Keratinocyte (primary cell): ENCODE measurements around the gene CCDC63. TPM values are rescaled to one million over a fixed set of nuclear protein-coding genes. Genes with fewer than 3 reads are reported as not detected.

ENCODE experiments used
- DNase-seq: peaks from one replicate; pipeline ENCODE4 v3.0.0-alpha.2; 2011; ENCODE audit warnings: low read depth, missing footprints, low spot score
- FAIRE-seq: peaks from 2 replicates; lab custom pipeline; 2011; peaks lifted over from hg19 to GRCh38; lab: Jason Lieb, UNC
- H2AFZ ChIP-seq: 2 replicates; pipeline ENCODE4 v1.6.0; 2012; ENCODE audit warnings: low read length, control low read depth, inconsistent platforms; ENCODE audit not compliant: control insufficient read depth
- H3K27ac ChIP-seq: 2 replicates; pipeline ENCODE4 v1.5.1; 2011; ENCODE audit warnings: low read length; ENCODE audit not compliant: control insufficient read depth, insufficient read depth
- H3K27me3 ChIP-seq: 3 replicates; pipeline ENCODE4 v1.6.0; 2011; ENCODE audit warnings: low read length; ENCODE audit not compliant: control insufficient read depth, insufficient read depth; ENCODE audit errors: extremely low read depth
- H3K36me3 ChIP-seq, 2 experiments: 2 replicates in 1 of 2; 3 replicates in 1 of 2; pipeline ENCODE4 v1.5.1; 2011; ENCODE audit warnings: low read length in 2 of 2, mild to moderate bottlenecking in 1 of 2; ENCODE audit not compliant: control insufficient read depth in 2 of 2, insufficient read depth in 2 of 2; ENCODE audit errors: extremely low read depth in 1 of 2
- H3K4me1 ChIP-seq: 3 replicates; pipeline ENCODE4 v1.5.1; 2011; ENCODE audit warnings: low read length; ENCODE audit not compliant: control insufficient read depth, insufficient read depth; ENCODE audit errors: extremely low read depth
- H3K4me2 ChIP-seq: 3 replicates; pipeline ENCODE4 v1.6.0; 2011; ENCODE audit warnings: low read depth, low read length; ENCODE audit not compliant: control insufficient read depth, insufficient read depth; ENCODE audit errors: extremely low read depth
- H3K4me3 ChIP-seq, 3 experiments: fragments of 200-600 bp in 1 of 3; sonication (generic) in 1 of 3; 2 replicates in 2 of 3; 3 replicates in 1 of 3; pipeline ENCODE4 v1.5.1; 2011 to 2016; ENCODE audit warnings: low read length in 3 of 3, mild to moderate bottlenecking in 3 of 3, control low read depth in 2 of 3, inconsistent platforms in 1 of 3, low read depth in 1 of 3, mixed read lengths in 1 of 3, mixed run types in 1 of 3, moderate library complexity in 1 of 3; ENCODE audit not compliant: control insufficient read depth in 2 of 3, insufficient read depth in 2 of 3; ENCODE audit errors: extremely low read depth in 1 of 3
- H3K79me2 ChIP-seq: 2 replicates; pipeline ENCODE4 v1.6.0; 2012; ENCODE audit warnings: low read length; ENCODE audit not compliant: control insufficient read depth, insufficient read depth
- H3K9ac ChIP-seq: 3 replicates; pipeline ENCODE4 v1.6.0; 2011; ENCODE audit warnings: low read length; ENCODE audit not compliant: control insufficient read depth, insufficient read depth; ENCODE audit errors: extremely low read depth
- H3K9me1 ChIP-seq: 3 replicates; pipeline ENCODE4 v1.6.0; 2011; ENCODE audit warnings: low read length; ENCODE audit not compliant: control insufficient read depth, insufficient read depth; ENCODE audit errors: extremely low read depth
- H3K9me3 ChIP-seq: 2 replicates; pipeline ENCODE4 v1.5.1; 2012; ENCODE audit warnings: low read depth, low read length; ENCODE audit not compliant: control insufficient read depth
- H4K20me1 ChIP-seq: 3 replicates; pipeline ENCODE4 v1.6.0; 2011; ENCODE audit warnings: low read length; ENCODE audit not compliant: control insufficient read depth, insufficient read depth; ENCODE audit errors: extremely low read depth
- EZH2 ChIP-seq: IDR thresholded peaks from one replicate; pipeline ENCODE4 v1.6.1; 2012; ENCODE audit warnings: inconsistent platforms, mild to moderate bottlenecking, low read length, moderate library complexity
- dilution Hi-C: fragments of 300-500 bp; cut with MboI; formaldehyde crosslinking; loops from one replicate; pipeline ENCODE4 v1.7.0; 2020; ENCODE audit warnings: low sequenced_read_pairs; ENCODE audit not compliant: extremely low pct_ligation_motif_present
- polyA plus RNA-seq, 5 experiments: library from polyadenylated mRNA; depleted of rRNA in 3 of 5; stranded (reverse) in 3 of 5; stranded (forward) in 1 of 5; unstranded in 1 of 5; fragments of >200 nt; gene quantifications; 1 replicate in 1 of 5; 2 replicates in 3 of 5; 3 replicates in 1 of 5; pipeline versions ENCODE4 v1.2.1 to v1.2.3, GENCODE V29; 2011 to 2012; ENCODE audit warnings: missing spikeins in 2 of 5, low read depth in 1 of 5, low replicate concordance in 1 of 5
- TF ChIP-seq, protein P1 (sequence below), 3 experiments: IDR thresholded peaks in 1 of 3; conservative IDR thresholded peaks in 1 of 3; optimal IDR thresholded peaks in 1 of 3; 2 replicates in 2 of 3; 3 replicates in 1 of 3; pipeline versions ENCODE3 to v1.5.1; 2011; ENCODE audit warnings: low read length in 3 of 3, mild to moderate bottlenecking in 3 of 3, moderate library complexity in 2 of 3, control low read depth in 1 of 3, inconsistent platforms in 1 of 3; ENCODE audit not compliant: insufficient read depth in 2 of 3; ENCODE audit errors: extremely low read depth in 1 of 3

CCDC63 gene
- polyA plus RNA-seq, 1 donor (not counting 4 experiments of a cell fraction or from before 2014, with no cell fraction given) = not detected

DNA sequence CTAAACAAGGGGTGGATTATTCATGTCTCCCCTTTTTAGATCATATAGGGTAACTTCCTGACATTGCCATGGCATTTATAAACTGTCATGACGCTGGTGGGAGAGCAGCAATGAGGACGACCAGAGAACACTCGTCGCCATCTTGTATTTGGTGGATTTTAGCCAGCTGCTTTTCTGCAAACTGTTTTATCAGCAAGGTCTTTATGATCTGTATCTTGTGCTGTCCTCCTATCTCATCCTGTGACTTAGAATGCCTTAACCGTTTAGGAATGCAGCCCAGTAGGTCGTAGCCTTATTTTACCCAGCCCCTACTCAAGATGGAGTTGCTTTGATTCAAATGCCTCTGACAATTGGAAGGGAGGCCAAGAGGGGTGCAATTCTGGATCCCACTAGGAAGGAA lies 5.8 kb upstream of the CCDC63 start:
- Histone ChIP-seq H3K79me2 (no peaks in the 10 kb centered on the region), H2AFZ (no peak overlapping the region), H3K27me3 (no peaks in the 10 kb centered on the region), H3K9me1 (no peaks in the 10 kb centered on the region), H3K36me3 (no peaks in the 10 kb centered on the region), H3K9ac (no peak overlapping the region), H3K4me1 (peaks cover 12% of the 10 kb centered on the region), H3K4me3 (no peak overlapping the region), H4K20me1 (no peaks in the 10 kb centered on the region), H3K27ac (no peak overlapping the region), H3K4me2 (no peak overlapping the region), H3K9me3 (no peaks in the 10 kb centered on the region)
- DNase-seq (no peak), FAIRE-seq (no peak)
- dilution Hi-C loops = no loop called here
- no peak for TF ChIP-seq EZH2
- TF ChIP-seq, protein P1, sequence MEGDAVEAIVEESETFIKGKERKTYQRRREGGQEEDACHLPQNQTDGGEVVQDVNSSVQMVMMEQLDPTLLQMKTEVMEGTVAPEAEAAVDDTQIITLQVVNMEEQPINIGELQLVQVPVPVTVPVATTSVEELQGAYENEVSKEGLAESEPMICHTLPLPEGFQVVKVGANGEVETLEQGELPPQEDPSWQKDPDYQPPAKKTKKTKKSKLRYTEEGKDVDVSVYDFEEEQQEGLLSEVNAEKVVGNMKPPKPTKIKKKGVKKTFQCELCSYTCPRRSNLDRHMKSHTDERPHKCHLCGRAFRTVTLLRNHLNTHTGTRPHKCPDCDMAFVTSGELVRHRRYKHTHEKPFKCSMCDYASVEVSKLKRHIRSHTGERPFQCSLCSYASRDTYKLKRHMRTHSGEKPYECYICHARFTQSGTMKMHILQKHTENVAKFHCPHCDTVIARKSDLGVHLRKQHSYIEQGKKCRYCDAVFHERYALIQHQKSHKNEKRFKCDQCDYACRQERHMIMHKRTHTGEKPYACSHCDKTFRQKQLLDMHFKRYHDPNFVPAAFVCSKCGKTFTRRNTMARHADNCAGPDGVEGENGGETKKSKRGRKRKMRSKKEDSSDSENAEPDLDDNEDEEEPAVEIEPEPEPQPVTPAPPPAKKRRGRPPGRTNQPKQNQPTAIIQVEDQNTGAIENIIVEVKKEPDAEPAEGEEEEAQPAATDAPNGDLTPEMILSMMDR (optimal IDR thresholded peaks at IDR 0.05 in 1 of 3, IDR thresholded peaks at IDR 0.05 in 1 of 3, conservative IDR thresholded peaks at IDR 0.05 in 1 of 3; ENCODE audit: extremely low read depth in 1 of 3, insufficient read depth in 2 of 3, low read length in 3 of 3) = no peak

DNA sequence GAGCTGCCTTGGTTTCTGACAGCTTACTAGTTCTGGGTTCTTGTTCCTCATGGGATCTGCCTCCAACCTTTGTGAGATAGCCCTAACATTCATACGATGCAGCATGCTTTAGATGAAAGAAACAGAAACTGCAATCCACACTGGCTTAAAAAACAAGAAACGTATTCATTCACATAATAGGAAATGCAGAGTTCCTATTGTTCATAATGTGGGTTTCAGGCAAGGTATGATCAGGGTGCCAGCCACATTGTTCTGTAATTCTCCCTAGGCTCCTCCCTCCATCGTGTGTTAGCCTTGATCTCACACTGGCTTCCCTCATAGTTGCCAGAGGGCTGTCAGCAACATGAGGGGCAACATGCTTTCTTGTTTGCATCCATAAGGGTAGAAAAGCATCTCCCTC lies 2.7 kb upstream of the CCDC63 start:
- Histone ChIP-seq H3K4me2 (no peak overlapping the region), H3K4me1 (peaks cover 12% of the 10 kb centered on the region), H3K36me3 (no peaks in the 10 kb centered on the region), H3K9ac (no peak overlapping the region), H3K27ac (no peak overlapping the region), H3K79me2 (no peaks in the 10 kb centered on the region), H3K27me3 (peaks cover 4% of the 10 kb centered on the region), H3K9me3 (no peaks in the 10 kb centered on the region), H3K9me1 (no peaks in the 10 kb centered on the region), H3K4me3 (no peak overlapping the region), H4K20me1 (no peaks in the 10 kb centered on the region), H2AFZ (no peak overlapping the region)
- DNase-seq (no peak), FAIRE-seq (no peak)
- peak; percentile 31 for TF ChIP-seq EZH2
- TF ChIP-seq, protein P1 (optimal IDR thresholded peaks at IDR 0.05 in 1 of 3, IDR thresholded peaks at IDR 0.05 in 1 of 3, conservative IDR thresholded peaks at IDR 0.05 in 1 of 3; ENCODE audit: extremely low read depth in 1 of 3, insufficient read depth in 2 of 3, low read length in 3 of 3) = no peak
- dilution Hi-C loops = no loop called here
